ENCODE data around the gene ATP1A2.

ATP1A2 gene

GRCh38 chr1:160115545-160116282, at the start of gene ATP1A2:
Gene ATP1A2 (plus strand): TSS chr1:160115759. CDS start chr1:160115862, 103 bp downstream.
- H3K27ac ChIP-seq: peak within 1 kb of the TSS; percentile 86 to 90

GRCh38 chr1:160066829-160067745, 48.5 kb upstream of the ATP1A2 start:
- Histone ChIP-seq H3K36me3 (no peaks in the 10 kb centered on the region), H3K27ac (no peak overlapping the region), H3K4me1 (peaks cover 0 to 14% (median 8%) of the 10 kb centered on the region in 4 donors), H3K27me3 (peaks cover 0 to 8% of the 10 kb centered on the region in 2 donors), H3K9me3 (no peaks in the 10 kb centered on the region), H3K4me3 (no peak overlapping the region)
- DNase-seq: no peak
- intact Hi-C loops (cut with DNase I; ENCODE audit: low total_unique reads): no loop called here
- TF ChIP-seq CTCF (IDR thresholded peaks at IDR 0.05): no peak

More at GRCh38 chr1:160115545-160116282, at the start of gene ATP1A2:
- no peaks in the 10 kb centered on the region for H3K27me3 ChIP-seq
- peaks cover 0 to 3% (median 0%) of the 10 kb centered on the region in 3 donors for H3K36me3 ChIP-seq
- intact Hi-C loops (cut with DNase I; ENCODE audit: low total_unique reads): no loop called here
- peak within 1 kb of the TSS; percentile 57 to 66 for H3K4me3 ChIP-seq
- TF ChIP-seq CTCF (IDR thresholded peaks at IDR 0.05): no peak
- peak; percentile 49 to 91 for DNase-seq
- no peaks in the 10 kb centered on the region for H3K9me3 ChIP-seq
- peaks cover 0 to 74% (median 39%) of the 10 kb centered on the region in 4 donors for H3K4me1 ChIP-seq

- H3K27me3 ChIP-seq: no peaks in the 10 kb centered on the region
- no peak overlapping the region for H3K27ac ChIP-seq
- intact Hi-C loops (cut with DNase I; ENCODE audit: low total_unique reads): no loop called here
- no peaks in the 10 kb centered on the region for H3K9me3 ChIP-seq
- H3K4me3 ChIP-seq: no peak overlapping the region
- H3K4me1 ChIP-seq: peaks cover 0 to 14% (median 8%) of the 10 kb centered on the region in 4 donors
- TF ChIP-seq CTCF (IDR thresholded peaks at IDR 0.05): no peak
- no peak for DNase-seq
- no peaks in the 10 kb centered on the region for H3K36me3 ChIP-seq
Observed at GRCh38 chr1:160068225-160068624, 47.3 kb upstream of the ATP1A2 start.

- H3K9me3 ChIP-seq: no peaks in the 10 kb centered on the region
- no peaks in the 10 kb centered on the region for H3K36me3 ChIP-seq
- TF ChIP-seq CTCF (IDR thresholded peaks at IDR 0.05): no peak
- intact Hi-C loops (cut with DNase I; ENCODE audit: low total_unique reads): no loop called here
- DNase-seq: no peak
- no peaks in the 10 kb centered on the region for H3K27me3 ChIP-seq
- H3K27ac ChIP-seq: no peak within 1 kb of the TSS
- H3K4me3 ChIP-seq: peak within 1 kb of the TSS; percentile 44 to 59
- H3K4me1 ChIP-seq: peaks cover 0 to 14% (median 8%) of the 10 kb centered on the region in 4 donors
Observed at GRCh38 chr1:160069460-160070231, 45.9 kb upstream of the ATP1A2 start, which contains the start of gene KCNJ10. Gene KCNJ10 (minus strand): TSS chr1:160070160. CDS start chr1:160042532, 27,628 bp downstream.
